Measurements from ENCODE around the gene CPPED1.

DNA sequence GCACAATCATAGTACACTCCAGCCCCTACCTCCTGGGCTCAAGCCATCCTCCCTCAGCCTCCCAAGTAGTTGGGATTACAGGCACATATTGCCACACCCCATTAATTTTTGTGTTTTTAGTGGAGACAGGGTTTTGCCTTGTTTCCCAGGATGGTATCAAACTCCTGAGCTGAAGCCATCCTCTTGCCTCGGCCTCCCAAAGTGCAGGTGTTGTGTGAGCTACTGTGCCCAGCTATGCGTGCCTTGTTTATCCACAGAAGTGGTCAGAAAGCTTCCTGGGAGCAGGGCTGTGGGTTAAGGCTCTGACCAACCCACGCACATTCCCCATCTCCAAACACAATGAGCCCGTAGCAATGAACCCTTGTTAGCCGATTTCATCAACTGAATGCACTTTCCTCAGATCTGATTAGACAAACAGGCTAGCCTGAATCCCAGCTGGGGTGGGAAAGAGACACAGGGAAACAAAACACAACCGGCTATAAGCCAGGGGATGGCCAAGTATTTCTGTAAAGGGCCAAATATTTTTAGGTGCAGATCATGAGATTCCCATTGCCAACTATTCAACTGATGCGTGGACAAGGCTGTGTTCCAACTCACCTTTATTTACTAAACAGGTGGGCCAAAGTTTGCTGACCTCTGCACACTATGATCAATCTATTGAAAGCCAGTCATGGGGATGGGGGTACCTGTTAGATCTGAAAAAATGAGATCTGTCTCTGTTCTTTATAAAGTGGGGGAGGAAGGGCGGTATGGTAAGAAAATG lies 193.6 kb downstream of the CPPED1 start:
- TF ChIP-seq, protein P1, sequence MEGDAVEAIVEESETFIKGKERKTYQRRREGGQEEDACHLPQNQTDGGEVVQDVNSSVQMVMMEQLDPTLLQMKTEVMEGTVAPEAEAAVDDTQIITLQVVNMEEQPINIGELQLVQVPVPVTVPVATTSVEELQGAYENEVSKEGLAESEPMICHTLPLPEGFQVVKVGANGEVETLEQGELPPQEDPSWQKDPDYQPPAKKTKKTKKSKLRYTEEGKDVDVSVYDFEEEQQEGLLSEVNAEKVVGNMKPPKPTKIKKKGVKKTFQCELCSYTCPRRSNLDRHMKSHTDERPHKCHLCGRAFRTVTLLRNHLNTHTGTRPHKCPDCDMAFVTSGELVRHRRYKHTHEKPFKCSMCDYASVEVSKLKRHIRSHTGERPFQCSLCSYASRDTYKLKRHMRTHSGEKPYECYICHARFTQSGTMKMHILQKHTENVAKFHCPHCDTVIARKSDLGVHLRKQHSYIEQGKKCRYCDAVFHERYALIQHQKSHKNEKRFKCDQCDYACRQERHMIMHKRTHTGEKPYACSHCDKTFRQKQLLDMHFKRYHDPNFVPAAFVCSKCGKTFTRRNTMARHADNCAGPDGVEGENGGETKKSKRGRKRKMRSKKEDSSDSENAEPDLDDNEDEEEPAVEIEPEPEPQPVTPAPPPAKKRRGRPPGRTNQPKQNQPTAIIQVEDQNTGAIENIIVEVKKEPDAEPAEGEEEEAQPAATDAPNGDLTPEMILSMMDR (tag by site-specific recombination; IDR thresholded peaks at IDR 0.05), result no peak
- no peak for TF ChIP-seq ZNF623 (tag by site-specific recombination; IDR thresholded peaks at IDR 0.05)
- TF ChIP-seq ZNF324 (tag by site-specific recombination; IDR thresholded peaks at IDR 0.05), result no peak
- TF ChIP-seq, protein P2, sequence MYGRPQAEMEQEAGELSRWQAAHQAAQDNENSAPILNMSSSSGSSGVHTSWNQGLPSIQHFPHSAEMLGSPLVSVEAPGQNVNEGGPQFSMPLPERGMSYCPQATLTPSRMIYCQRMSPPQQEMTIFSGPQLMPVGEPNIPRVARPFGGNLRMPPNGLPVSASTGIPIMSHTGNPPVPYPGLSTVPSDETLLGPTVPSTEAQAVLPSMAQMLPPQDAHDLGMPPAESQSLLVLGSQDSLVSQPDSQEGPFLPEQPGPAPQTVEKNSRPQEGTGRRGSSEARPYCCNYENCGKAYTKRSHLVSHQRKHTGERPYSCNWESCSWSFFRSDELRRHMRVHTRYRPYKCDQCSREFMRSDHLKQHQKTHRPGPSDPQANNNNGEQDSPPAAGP (tag by site-specific recombination; IDR thresholded peaks at IDR 0.05), result no peak
- TF ChIP-seq, protein P3, sequence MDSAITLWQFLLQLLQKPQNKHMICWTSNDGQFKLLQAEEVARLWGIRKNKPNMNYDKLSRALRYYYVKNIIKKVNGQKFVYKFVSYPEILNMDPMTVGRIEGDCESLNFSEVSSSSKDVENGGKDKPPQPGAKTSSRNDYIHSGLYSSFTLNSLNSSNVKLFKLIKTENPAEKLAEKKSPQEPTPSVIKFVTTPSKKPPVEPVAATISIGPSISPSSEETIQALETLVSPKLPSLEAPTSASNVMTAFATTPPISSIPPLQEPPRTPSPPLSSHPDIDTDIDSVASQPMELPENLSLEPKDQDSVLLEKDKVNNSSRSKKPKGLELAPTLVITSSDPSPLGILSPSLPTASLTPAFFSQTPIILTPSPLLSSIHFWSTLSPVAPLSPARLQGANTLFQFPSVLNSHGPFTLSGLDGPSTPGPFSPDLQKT (IDR thresholded peaks at IDR 0.05; ENCODE audit: borderline replicate concordance, low read depth, low read length), result no peak
- TF ChIP-seq, protein P4, sequence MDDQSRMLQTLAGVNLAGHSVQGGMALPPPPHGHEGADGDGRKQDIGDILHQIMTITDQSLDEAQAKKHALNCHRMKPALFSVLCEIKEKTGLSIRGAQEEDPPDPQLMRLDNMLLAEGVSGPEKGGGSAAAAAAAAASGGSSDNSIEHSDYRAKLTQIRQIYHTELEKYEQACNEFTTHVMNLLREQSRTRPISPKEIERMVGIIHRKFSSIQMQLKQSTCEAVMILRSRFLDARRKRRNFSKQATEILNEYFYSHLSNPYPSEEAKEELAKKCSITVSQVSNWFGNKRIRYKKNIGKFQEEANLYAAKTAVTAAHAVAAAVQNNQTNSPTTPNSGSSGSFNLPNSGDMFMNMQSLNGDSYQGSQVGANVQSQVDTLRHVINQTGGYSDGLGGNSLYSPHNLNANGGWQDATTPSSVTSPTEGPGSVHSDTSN (CRISPR knock-in tag; IDR thresholded peaks at IDR 0.05), result no peak
- TF ChIP-seq, protein P5, sequence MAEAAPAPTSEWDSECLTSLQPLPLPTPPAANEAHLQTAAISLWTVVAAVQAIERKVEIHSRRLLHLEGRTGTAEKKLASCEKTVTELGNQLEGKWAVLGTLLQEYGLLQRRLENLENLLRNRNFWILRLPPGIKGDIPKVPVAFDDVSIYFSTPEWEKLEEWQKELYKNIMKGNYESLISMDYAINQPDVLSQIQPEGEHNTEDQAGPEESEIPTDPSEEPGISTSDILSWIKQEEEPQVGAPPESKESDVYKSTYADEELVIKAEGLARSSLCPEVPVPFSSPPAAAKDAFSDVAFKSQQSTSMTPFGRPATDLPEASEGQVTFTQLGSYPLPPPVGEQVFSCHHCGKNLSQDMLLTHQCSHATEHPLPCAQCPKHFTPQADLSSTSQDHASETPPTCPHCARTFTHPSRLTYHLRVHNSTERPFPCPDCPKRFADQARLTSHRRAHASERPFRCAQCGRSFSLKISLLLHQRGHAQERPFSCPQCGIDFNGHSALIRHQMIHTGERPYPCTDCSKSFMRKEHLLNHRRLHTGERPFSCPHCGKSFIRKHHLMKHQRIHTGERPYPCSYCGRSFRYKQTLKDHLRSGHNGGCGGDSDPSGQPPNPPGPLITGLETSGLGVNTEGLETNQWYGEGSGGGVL (tag by site-specific recombination; IDR thresholded peaks at IDR 0.05), result no peak
- no peak for TF ChIP-seq ZNF24 (tag by site-specific recombination; IDR thresholded peaks at IDR 0.05)
